ENCODE data around the gene UTP14C.
"Not testable (repeated sequence)": the region's sequence is repeated elsewhere in the genome, so short reads cannot be mapped to it uniquely, and the experiment has no call there.

UTP14C gene

DNA sequence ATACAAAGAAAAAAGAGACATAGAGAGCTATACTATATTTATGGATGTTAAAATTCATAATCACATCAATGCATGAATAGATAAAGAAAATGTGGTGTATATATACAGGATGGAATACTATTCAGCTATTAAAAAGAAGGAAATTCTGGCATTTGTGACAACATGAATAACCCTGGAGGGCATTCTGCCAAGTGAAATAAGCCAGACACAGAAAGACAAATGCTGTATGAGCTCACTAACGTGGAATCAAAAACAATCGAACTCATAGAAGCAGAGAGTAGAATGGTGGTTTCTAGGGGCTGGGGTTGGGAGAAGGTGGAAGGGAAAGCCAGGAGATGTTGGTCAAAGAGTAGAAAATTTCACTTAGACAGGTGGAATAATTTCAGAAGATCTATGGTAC is 24.0 kb downstream of the UTP14C start:
- no peak for DNase-seq

DNA sequence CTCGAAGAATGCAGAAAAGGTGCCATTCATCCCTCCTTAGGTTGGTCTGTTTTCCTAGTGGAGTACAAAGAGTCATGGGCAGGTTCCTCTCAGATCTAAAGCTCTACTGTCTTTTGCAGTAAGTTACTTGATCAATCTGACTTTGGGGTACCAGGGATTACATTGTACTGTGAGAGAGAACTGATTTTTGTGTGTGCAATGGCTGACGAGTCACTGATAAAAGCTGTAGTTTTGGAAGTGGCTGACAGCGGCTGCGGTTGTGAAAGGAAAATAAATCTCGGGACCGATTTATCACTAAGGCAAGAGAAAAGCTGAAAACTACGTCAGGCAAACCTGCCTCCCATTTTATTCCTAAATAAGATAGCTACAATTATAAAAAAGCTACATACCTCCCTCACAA is 26.9 kb downstream of the UTP14C start:
- DNase-seq: no peak

DNA sequence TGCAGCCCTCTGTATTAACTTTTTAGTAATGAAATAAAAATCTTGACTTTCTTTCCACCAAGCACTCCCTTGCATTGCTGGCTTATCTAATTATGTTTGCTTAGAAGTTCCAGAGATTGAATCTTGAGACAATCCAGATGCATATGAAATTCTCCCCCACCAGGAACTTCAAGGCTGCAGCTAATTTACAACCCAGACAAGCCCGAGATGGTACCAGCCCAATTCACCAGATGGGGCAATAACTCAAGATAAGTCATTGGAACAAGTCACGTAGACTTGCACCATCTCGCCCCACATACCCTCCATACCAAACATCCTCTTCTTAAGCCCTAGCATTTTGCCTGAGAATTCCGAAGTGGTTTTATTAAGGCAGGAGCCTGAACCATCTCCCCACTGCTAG is 29.0 kb downstream of the UTP14C start:
- DNase-seq: no peak

DNA sequence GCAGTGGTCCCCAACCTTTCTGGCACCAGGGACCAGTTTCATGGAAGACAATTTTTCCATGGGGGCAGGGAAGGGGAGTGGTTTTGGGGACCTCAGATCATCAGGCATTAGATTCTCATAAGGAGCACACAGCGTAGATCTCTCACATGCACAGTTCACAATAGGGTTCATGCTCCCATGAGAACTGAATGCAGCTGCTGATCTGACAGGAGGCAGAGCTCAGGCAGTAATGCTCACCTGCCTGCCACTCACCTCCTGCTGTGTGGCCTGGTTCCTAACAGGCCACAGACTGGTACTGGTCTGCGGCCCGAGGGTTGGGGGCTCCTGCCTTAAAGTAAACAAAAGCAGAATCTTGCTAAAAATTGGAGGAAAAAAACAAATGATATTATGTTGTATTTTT is 36.6 kb downstream of the UTP14C start:
- DNase-seq: not testable (repeated sequence)

DNA sequence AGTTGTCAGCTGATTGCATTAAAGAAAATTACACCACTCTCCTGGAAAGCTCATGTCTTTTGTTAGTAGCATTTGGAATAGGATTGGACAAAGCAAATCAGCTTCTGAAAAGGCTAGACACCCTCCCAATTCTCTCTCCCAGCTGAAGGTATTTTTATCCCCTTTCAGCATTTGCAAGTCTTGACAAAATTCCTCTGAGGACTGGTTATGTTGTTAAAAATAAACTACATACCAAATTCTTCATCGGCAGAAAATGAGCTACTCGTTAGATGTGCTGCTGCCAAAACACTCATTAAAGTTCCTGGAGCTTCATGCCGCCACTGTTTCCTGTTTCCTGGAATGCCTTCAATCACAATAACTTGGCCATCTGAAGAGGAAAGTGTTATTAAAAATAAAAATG is 37.1 kb downstream of the UTP14C start:
- no peak for DNase-seq

DNA sequence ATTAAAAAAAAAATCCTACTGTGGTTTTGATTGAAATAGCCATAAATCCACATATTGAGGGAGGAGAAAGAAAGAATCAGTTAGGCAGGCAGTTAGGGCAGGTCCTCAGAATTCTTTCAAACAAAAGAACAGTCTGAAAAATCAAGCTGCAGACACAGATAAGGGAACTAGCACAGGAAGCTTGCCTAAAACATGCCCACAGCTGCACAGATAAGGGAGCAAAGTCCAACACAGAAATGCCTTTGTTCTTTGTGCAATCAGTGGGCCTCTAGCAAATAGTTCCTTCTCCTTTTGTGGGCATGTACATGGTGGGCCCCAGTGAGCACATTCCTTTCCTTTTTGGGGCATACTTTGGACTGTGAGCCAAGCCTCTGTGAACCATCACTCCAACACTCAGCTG is 42.7 kb downstream of the UTP14C start:
- DNase-seq: no peak

DNA sequence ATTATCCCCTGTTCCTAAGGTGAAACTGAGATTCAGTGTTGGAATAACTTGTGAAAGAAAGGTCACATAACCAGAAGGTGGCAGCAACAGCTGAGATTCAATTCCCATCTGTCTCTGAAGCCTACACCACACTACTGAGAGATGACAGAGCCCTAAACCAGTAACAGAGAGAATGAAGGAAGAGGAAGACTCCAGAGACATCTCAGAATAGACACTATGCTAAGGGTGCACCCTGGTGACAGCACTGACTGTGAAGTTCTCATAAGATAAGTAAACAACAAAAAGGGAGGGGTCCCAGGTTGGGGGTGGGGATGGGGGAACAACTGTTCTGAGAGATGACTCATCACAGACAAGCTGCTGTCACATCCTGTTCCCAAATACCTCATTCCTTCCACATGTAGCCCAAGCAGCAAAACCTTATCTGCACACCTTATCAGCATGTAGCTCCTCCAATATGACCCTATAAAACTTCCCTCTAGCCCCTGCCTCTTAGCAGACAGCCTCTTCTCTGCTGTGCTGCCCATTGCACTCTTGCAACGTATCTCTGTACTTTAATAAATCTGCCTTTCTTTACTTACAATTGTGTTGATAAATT is 46.5 kb downstream of the UTP14C start:
- no peak for DNase-seq
